Activated CD4-positive, alpha-beta T cell treated with anti-CD3 and anti-CD28 coated beads, Interleukin-2, amount 10 ng/mL, durations not matched to agents 7 days and 5 days (primary cell): ENCODE data around the gene PCDHGA3. TPM values are rescaled to one million over a fixed set of nuclear protein-coding genes. Genes with fewer than 3 reads are reported as not detected.

Experiments
- CTCF ChIA-PET: fragments of 350-600 bp; sonication (Branson Sonifier 250); formaldehyde crosslinking; loops from one replicate; lab custom pipeline; 2021; ENCODE audit warnings: antibody characterized with exemption; lab: Charles Lee
- POLR2A ChIA-PET: fragments of 350-600 bp; sonication (Branson Sonifier 250); formaldehyde crosslinking; loops from one replicate; lab custom pipeline; 2021; ENCODE audit warnings: antibody characterized with exemption; lab: Charles Lee
- DNase-seq: peaks from one replicate; pipeline ENCODE4 v3.0.0-alpha.2; 2020
- H3K27ac Mint-ChIP-seq: one replicate; pipeline ENCODE4 v1.8.0; 2021; ENCODE audit warnings: mild to moderate bottlenecking, moderate library complexity, mixed read lengths
- H3K27me3 Mint-ChIP-seq: one replicate; pipeline ENCODE4 v1.8.0; 2021; ENCODE audit warnings: mixed read lengths
- H3K36me3 Mint-ChIP-seq: one replicate; pipeline ENCODE4 v1.8.0; 2021; ENCODE audit warnings: low read depth, mixed read lengths
- H3K4me1 Mint-ChIP-seq: one replicate; pipeline ENCODE4 v1.8.0; 2021; ENCODE audit warnings: mixed read lengths
- H3K4me3 Mint-ChIP-seq: one replicate; pipeline ENCODE4 v1.8.0; 2021; ENCODE audit warnings: mild to moderate bottlenecking, moderate library complexity, mixed read lengths
- H3K9me3 Mint-ChIP-seq: one replicate; pipeline ENCODE4 v1.8.0; 2021; ENCODE audit warnings: mixed read lengths
- total RNA-seq, 2 experiments: library from RNA; stranded (reverse); gene quantifications; one replicate each; pipeline ENCODE4 v1.2.3, GENCODE V29; 2021

PCDHGA3 gene
- total RNA-seq, 2 experiments from 2014 or later, result not detected

DNA sequence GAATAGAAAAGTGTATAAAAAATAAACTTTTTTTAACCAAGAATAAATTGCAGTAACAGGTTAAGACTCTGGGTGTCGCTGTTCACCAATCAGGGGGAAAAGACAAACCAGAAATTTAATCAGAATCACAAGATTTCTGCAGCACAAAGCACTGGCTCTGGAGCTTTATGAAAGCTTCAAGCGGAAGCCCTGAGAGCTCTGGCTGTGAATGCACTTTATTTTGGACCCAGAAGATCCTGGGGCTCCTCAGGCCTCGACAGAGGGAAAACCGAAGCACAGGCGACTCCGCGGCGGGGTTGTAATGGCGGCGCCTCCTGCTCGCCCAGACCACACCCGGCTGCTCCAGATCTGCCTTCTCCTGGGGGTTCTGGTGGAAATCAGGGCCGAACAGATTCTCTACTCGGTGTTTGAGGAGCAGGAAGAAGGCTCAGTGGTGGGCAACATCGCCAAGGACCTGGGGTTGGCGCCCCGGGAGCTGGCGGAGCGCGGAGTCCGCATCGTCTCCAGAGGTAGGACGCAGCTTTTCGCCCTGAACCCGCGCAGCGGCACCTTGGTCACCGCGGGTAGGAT, 11.4 kb downstream of the PCDHGA3 start, which contains the start of gene PCDHGA4:
Gene PCDHGA4, plus strand, starts transcription at position 122 of the 570 bp plus-strand sequence. Its CDS starts 87 bp downstream, at position 209.
- Mint-ChIP-seq H3K27ac (no peak within 1 kb of the TSS), H3K4me3 (no peak within 1 kb of the TSS), H3K4me1 (peaks cover 2% of the 10 kb centered on the region), H3K9me3 (peaks cover 28% of the 10 kb centered on the region), H3K36me3 (peaks cover 3% of the 10 kb centered on the region), H3K27me3 (peaks cover 33% of the 10 kb centered on the region)
- no peak for DNase-seq
- ChIA-PET CTCF (interaction anchor here (1.0 to 2.4 kb wide), 5 partner anchors 9 to 152 kb away, joined by 3 to 7 read pairs (median 3); partner anchors contain the start of genes PCDHGA3, PCDHGA5 and PCDHGB7), POLR2A (no interaction called here)

DNA sequence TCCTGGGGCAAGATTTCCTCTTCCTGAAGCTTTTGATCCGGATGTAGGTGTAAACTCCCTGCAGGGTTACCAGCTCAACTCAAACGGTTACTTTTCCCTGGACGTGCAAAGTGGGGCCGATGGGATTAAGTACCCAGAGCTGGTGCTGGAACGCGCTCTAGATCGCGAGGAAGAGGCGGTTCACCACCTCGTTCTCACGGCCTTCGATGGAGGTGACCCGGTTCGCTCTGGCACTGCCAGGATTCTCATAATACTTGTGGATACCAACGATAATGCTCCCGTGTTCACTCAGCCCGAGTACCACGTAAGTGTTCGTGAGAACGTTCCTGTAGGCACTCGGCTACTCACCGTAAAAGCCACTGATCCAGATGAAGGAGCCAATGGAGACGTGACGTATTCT, 12.0 kb downstream of the PCDHGA3 start:
- CTCF ChIA-PET, result interaction anchor here (0.6 to 2.4 kb wide), 7 partner anchors 8 to 151 kb away, joined by 3 to 7 read pairs (median 3); partner anchors contain the start of genes PCDHGA3, PCDHGA5 and PCDHGB7

DNA sequence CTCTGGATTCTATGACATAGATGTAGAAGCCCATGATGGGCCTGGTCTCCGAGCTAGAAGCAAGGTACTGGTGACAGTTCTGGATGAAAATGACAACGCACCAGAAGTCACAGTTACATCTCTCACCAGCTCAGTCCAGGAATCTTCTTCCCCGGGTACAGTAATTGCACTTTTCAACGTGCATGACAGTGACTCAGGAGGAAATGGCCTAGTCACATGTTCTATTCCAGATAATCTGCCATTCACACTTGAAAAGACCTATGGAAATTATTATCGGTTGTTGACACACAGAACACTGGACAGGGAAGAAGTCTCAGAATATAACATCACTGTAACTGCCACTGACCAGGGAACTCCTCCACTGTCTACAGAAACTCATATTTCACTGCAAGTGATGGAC, 12.5 kb downstream of the PCDHGA3 start:
- ChIA-PET POLR2A (no interaction called here), CTCF (interaction anchor here (0.6 to 2.4 kb wide), 5 partner anchors 8 to 143 kb away, joined by 3 to 7 read pairs (median 3); partner anchors contain the start of genes PCDHGA3, PCDHGA5 and PCDHGB7)
- Mint-ChIP-seq H3K4me3 (no peak overlapping the region), H3K27me3 (peaks cover 34% of the 10 kb centered on the region), H3K4me1 (peaks cover 2% of the 10 kb centered on the region), H3K27ac (no peak overlapping the region), H3K9me3 (peaks cover 28% of the 10 kb centered on the region), H3K36me3 (peaks cover 3% of the 10 kb centered on the region)
- no peak for DNase-seq

More for the DNA sequence above, 12.0 kb downstream of the PCDHGA3 start:
- H3K27me3 Mint-ChIP-seq, result peaks cover 34% of the 10 kb centered on the region
- no peak overlapping the region for H3K27ac Mint-ChIP-seq
- H3K9me3 Mint-ChIP-seq, result peaks cover 28% of the 10 kb centered on the region
- H3K4me1 Mint-ChIP-seq, result peaks cover 2% of the 10 kb centered on the region
- no peak overlapping the region for H3K4me3 Mint-ChIP-seq
- no peak for DNase-seq
- POLR2A ChIA-PET, result no interaction called here
- peaks cover 3% of the 10 kb centered on the region for H3K36me3 Mint-ChIP-seq

DNA sequence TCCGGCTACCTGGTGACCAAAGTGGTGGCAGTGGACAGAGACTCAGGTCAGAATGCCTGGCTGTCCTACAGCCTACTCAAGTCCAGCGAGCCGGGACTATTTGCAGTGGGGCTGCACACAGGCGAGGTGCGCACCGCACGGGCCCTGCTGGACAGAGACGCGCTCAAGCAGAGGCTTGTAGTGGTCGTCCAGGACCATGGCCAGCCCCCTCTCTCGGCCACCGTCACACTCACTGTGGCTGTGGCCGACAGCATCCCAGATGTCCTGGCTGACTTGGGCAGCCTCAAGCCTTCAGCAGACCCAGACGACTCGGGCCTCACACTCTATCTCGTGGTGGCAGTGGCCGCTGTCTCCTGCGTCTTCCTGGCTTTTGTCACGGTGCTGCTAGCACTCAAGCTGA, 13.3 kb downstream of the PCDHGA3 start:
- Mint-ChIP-seq H3K27me3 (peaks cover 38% of the 10 kb centered on the region), H3K4me3 (no peak overlapping the region)

DNA sequence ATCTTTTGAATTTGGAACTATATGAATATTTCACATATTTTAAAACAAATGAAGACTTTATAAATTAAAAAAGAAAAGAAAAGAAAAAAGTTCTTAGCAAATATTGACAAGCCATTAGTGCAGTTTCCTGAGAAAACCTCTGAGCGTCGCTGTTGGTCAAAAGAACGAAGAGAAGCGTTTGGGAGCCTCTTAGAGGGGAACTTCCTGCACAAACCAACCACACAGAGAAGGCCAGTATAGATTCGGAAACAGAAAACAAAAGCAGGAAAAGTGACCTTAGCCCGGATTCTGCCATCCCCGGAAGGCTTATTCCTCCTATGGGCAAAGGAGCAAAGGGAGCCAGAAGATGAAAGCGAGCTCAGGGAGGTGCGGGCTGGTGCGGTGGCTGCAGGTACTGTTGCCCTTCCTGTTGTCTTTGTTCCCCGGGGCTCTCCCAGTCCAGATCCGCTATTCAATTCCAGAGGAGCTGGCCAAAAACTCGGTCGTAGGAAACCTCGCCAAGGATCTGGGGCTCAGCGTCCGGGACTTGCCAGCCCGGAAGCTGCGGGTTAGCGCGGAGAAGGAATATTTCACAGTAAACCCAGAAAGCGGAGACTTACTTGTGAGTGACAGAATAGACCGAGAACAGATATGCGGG, 16.3 kb downstream of the PCDHGA3 start, which contains the start of gene PCDHGB2:
Gene PCDHGB2, plus strand, starts transcription at position 205 of the 637 bp plus-strand sequence. Its CDS starts 142 bp downstream, at position 347.
- Mint-ChIP-seq H3K36me3 (peaks cover 2% of the 10 kb centered on the region), H3K4me3 (peak within 1 kb of the TSS; percentile 56), H3K4me1 (peaks cover 2% of the 10 kb centered on the region), H3K27ac (no peak within 1 kb of the TSS), H3K9me3 (peaks cover 40% of the 10 kb centered on the region), H3K27me3 (peaks cover 51% of the 10 kb centered on the region)
- ChIA-PET POLR2A (no interaction called here), CTCF (interaction anchor here (0.9 to 1.2 kb wide), 3 partner anchors 10 to 40 kb away, joined by 3 read pairs; partner anchors contain the start of genes PCDHGB1 and TAF7)
- no peak for DNase-seq

More for the DNA sequence above, 13.3 kb downstream of the PCDHGA3 start:
- DNase-seq, result no peak
- Mint-ChIP-seq H3K27ac (no peak overlapping the region), H3K9me3 (peaks cover 31% of the 10 kb centered on the region), H3K4me1 (peaks cover 2% of the 10 kb centered on the region), H3K36me3 (peaks cover 3% of the 10 kb centered on the region)
- ChIA-PET CTCF (interaction anchor here (2.4 kb wide), 1 partner anchor 13 kb away, joined by 7 read pairs; the partner anchor contains the start of gene PCDHGA3), POLR2A (no interaction called here)

DNA sequence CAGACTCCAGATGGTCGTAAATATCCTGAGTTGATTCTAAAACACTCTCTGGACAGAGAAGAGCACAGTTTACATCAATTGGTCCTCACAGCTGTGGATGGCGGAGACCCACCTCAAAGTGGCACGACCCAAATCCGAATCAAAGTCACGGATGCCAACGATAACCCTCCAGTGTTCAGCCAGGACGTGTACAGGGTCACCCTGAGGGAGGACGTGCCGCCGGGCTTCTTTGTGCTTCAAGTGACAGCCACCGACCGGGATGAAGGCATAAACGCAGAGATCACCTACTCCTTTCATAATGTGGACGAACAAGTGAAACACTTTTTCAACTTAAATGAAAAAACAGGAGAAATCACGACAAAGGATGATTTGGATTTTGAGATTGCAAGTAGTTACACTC, 17.1 kb downstream of the PCDHGA3 start:
- Mint-ChIP-seq H3K27ac (no peak overlapping the region), H3K4me3 (no peak overlapping the region), H3K36me3 (peaks cover 7% of the 10 kb centered on the region), H3K4me1 (peaks cover 2% of the 10 kb centered on the region), H3K27me3 (peaks cover 59% of the 10 kb centered on the region), H3K9me3 (peaks cover 43% of the 10 kb centered on the region)
- DNase-seq, result no peak
- ChIA-PET CTCF (interaction anchor here (1.2 kb wide), 1 partner anchor 30 kb away, joined by 3 read pairs; no protein-coding TSS in a partner anchor), POLR2A (no interaction called here)

DNA sequence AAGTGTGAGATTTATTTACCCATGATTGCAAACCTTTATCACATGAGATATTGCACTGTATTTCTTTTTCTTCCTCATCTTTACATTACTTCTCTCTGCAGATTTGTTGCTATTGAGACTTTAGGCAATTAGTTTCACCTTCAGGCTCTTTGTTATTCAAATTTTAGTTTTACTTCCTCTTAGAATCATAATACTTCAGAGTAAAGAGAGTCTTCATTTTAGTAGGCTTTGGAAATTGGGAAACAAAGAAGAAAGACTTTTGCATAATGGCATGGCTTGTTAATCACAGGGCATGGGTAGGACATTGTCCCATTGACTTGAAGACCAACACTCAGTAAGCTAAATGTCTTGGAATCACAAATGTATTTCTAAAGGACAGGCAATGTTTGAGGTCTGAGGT, 19.1 kb downstream of the PCDHGA3 start:
- POLR2A ChIA-PET, result no interaction called here
- CTCF ChIA-PET, result no interaction called here
- peaks cover 7% of the 10 kb centered on the region for H3K36me3 Mint-ChIP-seq

DNA sequence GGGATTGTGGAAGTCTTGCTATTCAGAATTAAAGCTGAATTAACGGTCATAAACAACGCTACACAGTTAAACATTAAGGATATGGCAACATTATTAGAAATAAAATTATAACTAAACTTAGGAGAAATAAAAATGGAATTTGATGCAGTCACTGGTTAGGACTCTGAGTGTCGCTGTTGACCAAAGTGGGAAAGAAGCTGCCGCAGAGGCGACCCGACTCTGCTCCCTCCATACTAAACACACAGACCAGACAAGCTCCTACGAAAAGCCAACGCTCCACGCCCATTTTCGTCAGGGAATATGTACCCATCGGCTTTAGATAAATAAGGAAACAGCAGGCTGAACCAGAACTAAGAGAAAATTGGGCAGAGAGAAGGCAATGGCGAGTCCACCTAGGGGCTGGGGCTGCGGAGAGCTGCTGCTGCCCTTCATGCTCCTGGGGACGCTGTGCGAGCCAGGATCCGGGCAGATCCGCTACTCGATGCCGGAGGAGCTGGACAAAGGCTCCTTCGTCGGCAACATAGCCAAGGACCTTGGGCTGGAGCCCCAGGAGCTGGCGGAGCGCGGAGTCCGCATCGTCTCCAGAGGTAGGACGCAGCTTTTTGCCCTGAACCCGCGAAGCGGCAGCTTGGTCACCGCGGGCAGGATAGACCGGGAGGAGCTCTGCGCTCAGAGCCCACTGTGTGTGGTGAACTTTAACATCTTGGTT, 20.5 kb downstream of the PCDHGA3 start, which contains the start of gene PCDHGA5:
Gene PCDHGA5, plus strand, starts transcription at position 211 of the 709 bp plus-strand sequence. Its CDS starts 169 bp downstream, at position 380.
- Mint-ChIP-seq H3K36me3 (peaks cover 7% of the 10 kb centered on the region), H3K4me1 (peaks cover 2% of the 10 kb centered on the region), H3K4me3 (peak within 1 kb of the TSS; percentile 25), H3K27ac (peak within 1 kb of the TSS; percentile 50), H3K9me3 (peaks cover 40% of the 10 kb centered on the region), H3K27me3 (peaks cover 61% of the 10 kb centered on the region)
- ChIA-PET CTCF (interaction anchor here (0.9 to 1.5 kb wide), 4 partner anchors 9 to 48 kb away, joined by 3 to 6 read pairs (median 6); partner anchors contain the start of genes PCDHGA10 and PCDHGA4), POLR2A (interaction anchor here (0.5 to 0.6 kb wide), 2 partner anchors 47 to 76 kb away, joined by 3 read pairs; no protein-coding TSS in a partner anchor)
- no peak for DNase-seq

More for the DNA sequence above, 19.1 kb downstream of the PCDHGA3 start:
- Mint-ChIP-seq H3K27ac (no peak overlapping the region), H3K27me3 (peaks cover 58% of the 10 kb centered on the region), H3K9me3 (peaks cover 40% of the 10 kb centered on the region), H3K4me1 (peaks cover 2% of the 10 kb centered on the region), H3K4me3 (no peak overlapping the region)
- DNase-seq, result no peak

DNA sequence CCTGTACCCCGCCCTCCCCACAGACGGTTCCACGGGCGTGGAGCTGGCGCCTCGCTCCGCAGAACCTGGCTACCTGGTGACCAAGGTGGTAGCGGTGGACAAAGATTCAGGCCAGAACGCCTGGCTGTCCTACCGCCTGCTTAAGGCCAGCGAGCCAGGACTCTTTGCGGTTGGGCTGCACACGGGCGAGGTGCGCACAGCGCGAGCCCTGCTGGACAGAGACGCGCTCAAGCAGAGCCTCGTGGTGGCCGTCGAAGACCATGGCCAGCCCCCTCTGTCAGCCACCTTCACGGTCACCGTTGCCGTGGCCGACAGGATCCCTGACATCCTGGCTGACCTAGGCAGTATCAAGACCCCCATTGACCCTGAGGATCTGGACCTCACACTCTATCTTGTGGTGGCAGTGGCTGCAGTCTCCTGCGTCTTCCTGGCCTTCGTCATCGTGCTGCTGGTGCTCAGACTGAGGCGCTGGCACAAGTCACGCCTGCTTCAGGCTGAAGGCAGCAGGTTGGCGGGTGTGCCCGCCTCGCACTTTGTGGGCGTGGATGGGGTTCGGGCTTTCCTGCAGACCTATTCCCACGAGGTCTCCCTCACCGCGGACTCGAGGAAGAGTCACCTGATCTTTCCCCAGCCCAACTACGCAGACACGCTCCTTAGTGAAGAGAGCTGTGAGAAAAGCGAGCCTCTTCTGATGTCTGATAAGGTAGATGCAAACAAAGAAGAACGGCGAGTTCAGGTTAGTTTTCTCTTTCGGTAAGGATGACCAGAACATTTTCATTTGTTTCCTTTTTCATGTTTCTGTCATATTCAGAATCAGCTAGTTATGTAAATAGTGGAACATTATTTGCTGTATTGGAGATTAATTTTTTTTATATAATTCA, 22.6 kb downstream of the PCDHGA3 start:
- CTCF ChIA-PET, result no interaction called here
- H3K36me3 Mint-ChIP-seq, result peaks cover 7% of the 10 kb centered on the region
- H3K27me3 Mint-ChIP-seq, result peaks cover 67% of the 10 kb centered on the region

DNA sequence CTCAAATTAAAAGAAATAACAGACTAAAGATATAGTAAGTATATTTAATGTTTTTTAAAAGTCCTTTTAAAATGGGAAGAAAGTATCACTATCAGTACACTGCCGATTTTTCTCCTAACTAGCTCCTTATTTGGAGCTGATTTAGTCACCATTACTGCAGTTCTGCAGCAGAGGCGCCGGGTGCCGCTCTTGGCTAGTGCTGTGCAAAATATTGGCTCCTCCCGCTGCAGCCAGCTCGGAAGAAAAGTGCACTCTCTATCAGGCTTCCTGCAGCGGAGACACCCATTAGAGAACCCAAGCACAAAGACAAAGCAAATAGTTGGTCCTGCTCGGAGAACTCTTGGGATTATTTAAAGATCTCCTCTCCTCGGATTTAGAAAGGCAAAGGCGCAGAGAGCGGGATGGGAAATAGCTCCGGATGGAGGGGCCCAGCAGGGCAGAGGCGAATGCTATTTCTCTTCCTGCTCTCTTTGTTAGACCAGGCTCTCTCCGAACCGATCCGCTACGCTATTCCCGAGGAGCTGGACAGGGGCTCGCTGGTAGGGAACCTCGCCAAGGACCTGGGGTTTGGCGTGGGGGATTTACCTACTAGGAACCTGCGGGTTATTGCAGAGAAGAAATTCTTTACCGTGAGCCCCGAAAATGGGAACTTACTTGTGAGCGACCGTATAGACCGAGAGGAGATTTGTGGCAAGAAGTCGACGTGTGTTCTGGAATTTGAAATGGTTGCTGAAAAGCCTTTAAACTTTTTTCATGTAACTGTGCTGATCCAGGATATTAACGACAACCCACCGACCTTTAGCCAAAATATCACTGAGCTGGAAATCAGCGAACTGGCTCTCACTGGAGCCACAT, 26.6 kb downstream of the PCDHGA3 start, which contains the start of gene PCDHGB3:
Gene PCDHGB3, plus strand, starts transcription at position 249 of the 855 bp plus-strand sequence. Its CDS starts 153 bp downstream, at position 402.
- Mint-ChIP-seq H3K4me1 (peaks cover 4% of the 10 kb centered on the region), H3K36me3 (peaks cover 6% of the 10 kb centered on the region), H3K27me3 (peaks cover 53% of the 10 kb centered on the region), H3K9me3 (peaks cover 34% of the 10 kb centered on the region), H3K4me3 (peak within 1 kb of the TSS; percentile 48), H3K27ac (no peak within 1 kb of the TSS)
- no peak for DNase-seq
- CTCF ChIA-PET, result interaction anchor here (0.6 to 3.0 kb wide), 14 partner anchors 13 to 194 kb away, joined by 3 to 11 read pairs (median 4); partner anchors contain the start of genes PCDHGA1, PCDHGA10, PCDHGA11 and PCDHGA3
- POLR2A ChIA-PET, result no interaction called here

More for the DNA sequence above, 22.6 kb downstream of the PCDHGA3 start:
- H3K9me3 Mint-ChIP-seq, result peaks cover 37% of the 10 kb centered on the region
- no peaks in the 10 kb centered on the region for H3K4me1 Mint-ChIP-seq
- H3K27ac Mint-ChIP-seq, result no peak overlapping the region
- H3K4me3 Mint-ChIP-seq, result no peak overlapping the region
- DNase-seq, result no peak
- POLR2A ChIA-PET, result no interaction called here
